ENCODE measurements around the gene ICAM3.

GRCh38 chr19:10292206-10292788, 47.1 kb downstream of the ICAM3 start:
- TF ChIP-seq CTCF (IDR thresholded peaks at IDR 0.05; ENCODE audit: low read depth, low read length, poor library complexity, severe bottlenecking) (no peak), EZH2phosphoT487 (IDR thresholded peaks at IDR 0.05; ENCODE audit: borderline replicate concordance, low read length) (no peak)
